PC-3 (cell line): ENCODE results near the gene SLC35G4. TPM values are rescaled to one million over a fixed set of nuclear protein-coding genes. Genes with fewer than 3 reads are reported as not detected.
A peak's percentile ranks its signal among the peaks of the same experiment; 100 is the strongest.

Experiments used
- ATAC-seq: fragments of 200-7000 bp; cut with Tn5 transposase; 2 replicates; pipeline ENCODE4 v1.9.1; 2020; ENCODE audit warnings: mild to moderate bottlenecking, moderate library complexity
- BruUV-seq: library from RNA; stranded (reverse); fragments of 400-500 nt; replicated peaks from 2 replicates; lab custom pipeline; 2021; lab: Mats Ljungman, UMichigan
- CTCF ChIA-PET: fragments of 300-600 bp; sonication (Branson Sonifier 250); formaldehyde crosslinking; loops from one replicate; lab custom pipeline; 2022; ENCODE audit warnings: antibody characterized with exemption; lab: Charles Lee
- POLR2A ChIA-PET: fragments of 300-600 bp; sonication (Branson Sonifier 250); formaldehyde crosslinking; loops from one replicate; lab custom pipeline; 2022; ENCODE audit warnings: antibody characterized with exemption; ENCODE audit not compliant: unreplicated experiment; lab: Charles Lee
- DNase-seq: peaks from one replicate; pipeline ENCODE4 v3.0.0-alpha.2; 2015
- H2AFZ ChIP-seq: fragments of 300-600 bp; sonication (generic); 2 replicates; pipeline ENCODE4 v1.6.0; 2016; ENCODE audit warnings: antibody characterized with exemption, low read length
- H3F3A ChIP-seq: fragments of 300-600 bp; sonication (generic); one replicate; pipeline ENCODE4 v1.6.0; 2017; ENCODE audit warnings: antibody characterized with exemption, low read length, control low read depth, mild to moderate bottlenecking; ENCODE audit not compliant: unreplicated experiment
- H3K27ac ChIP-seq: fragments of 300-600 bp; sonication (generic); 2 replicates; pipeline ENCODE4 v1.5.1; 2016; ENCODE audit warnings: mild to moderate bottlenecking, low read length
- H3K27me3 ChIP-seq: fragments of 300-600 bp; sonication (generic); 2 replicates; pipeline ENCODE4 v1.6.1; 2016; ENCODE audit warnings: low read length, mixed read lengths
- H3K36me3 ChIP-seq: fragments of 300-600 bp; sonication (generic); 2 replicates; pipeline ENCODE4 v1.6.1; 2016; ENCODE audit warnings: low read depth, mixed run types, low read length, mixed read lengths
- H3K4me1 ChIP-seq: fragments of 300-600 bp; sonication (generic); 2 replicates; pipeline ENCODE4 v1.5.1; 2016; ENCODE audit warnings: low read length; ENCODE audit not compliant: insufficient read depth
- H3K4me2 ChIP-seq: fragments of 300-600 bp; sonication (generic); 2 replicates; pipeline ENCODE4 v1.6.0; 2016; ENCODE audit warnings: low read length
- H3K4me3 ChIP-seq: fragments of 300-600 bp; sonication (generic); 2 replicates; pipeline ENCODE4 v1.5.1; 2016; ENCODE audit warnings: mild to moderate bottlenecking, low read length, mixed read lengths
- H3K79me2 ChIP-seq: fragments of 300-600 bp; sonication (generic); 2 replicates; pipeline ENCODE4 v1.6.1; 2017; ENCODE audit warnings: low read length, mixed read lengths
- H3K9ac ChIP-seq: fragments of 300-600 bp; sonication (generic); 2 replicates; pipeline ENCODE4 v1.6.0; 2016; ENCODE audit warnings: mild to moderate bottlenecking, low read length
- H3K9me2 ChIP-seq: fragments of 300-600 bp; sonication (generic); replicated peaks from 2 replicates; pipeline ENCODE4 v1.6.1; 2016; ENCODE audit warnings: mixed run types, low read length, mixed read lengths
- H3K9me3 ChIP-seq: fragments of 300-600 bp; sonication (generic); 2 replicates; pipeline ENCODE4 v1.6.1; 2016; ENCODE audit warnings: low read length, mixed read lengths
- H4K20me1 ChIP-seq: fragments of 300-600 bp; sonication (generic); 2 replicates; pipeline ENCODE4 v1.6.1; 2016; ENCODE audit warnings: low read length, mixed read lengths
- CTCF ChIP-seq: fragments of 300-600 bp; sonication (generic); conservative IDR thresholded peaks from 2 replicates; pipeline ENCODE4 v1.5.1; 2017; ENCODE audit warnings: antibody characterized with exemption, low read depth, mild to moderate bottlenecking, low read length
- EZH2 ChIP-seq: fragments of 300-600 bp; sonication (generic); IDR thresholded peaks from one replicate; pipeline ENCODE4 v1.6.1; 2017; ENCODE audit warnings: antibody characterized with exemption, mild to moderate bottlenecking, low read length; ENCODE audit not compliant: unreplicated experiment
- EZH2phosphoT487 ChIP-seq: fragments of 300-600 bp; sonication (generic); IDR thresholded peaks from 2 replicates; pipeline ENCODE4 v1.6.1; 2018; ENCODE audit warnings: mild to moderate bottlenecking, antibody characterized with exemption, low read length, borderline replicate concordance
- intact Hi-C: fragments of 100-400 bp; cut with micrococcal nuclease; formaldehyde crosslinking; loops from 2 replicates; pipeline ENCODE4 v1.9.0; 2023
- microRNA-seq: library from miRNA; unstranded; fragments of <30 nt; microRNA quantifications from one replicate; pipeline ENCODE4 v1.1.0, GENCODE V29; 2020; ENCODE audit not compliant: unreplicated experiment
- total RNA-seq: library from RNA; depleted of rRNA; stranded (reverse); fragments of >200 nt; gene quantifications from 2 replicates; pipeline ENCODE4 v1.2.3, GENCODE V29; 2014; rRNA removed

SLC35G4 gene
- total RNA-seq, 1 experiment from 2014 or later = not detected

- Histone ChIP-seq H3K9me3 (peaks cover 4% of the 10 kb centered on the region; the same call in 1 of the 2 replicates), H3K9me2 (no peaks in the 10 kb centered on the region), H3K36me3 (no peaks in the 10 kb centered on the region), H3K79me2 (no peaks in the 10 kb centered on the region), H3K27ac (no peak overlapping the region), H3K27me3 (peaks cover 88% of the 10 kb centered on the region), H3K4me3 (no peak overlapping the region), H4K20me1 (no peaks in the 10 kb centered on the region), H3K9ac (no peak overlapping the region), H3K4me2 (no peak overlapping the region), H3K4me1 (no peaks in the 10 kb centered on the region), H3F3A (no peaks in the 10 kb centered on the region), H2AFZ (no peak overlapping the region)
- ATAC-seq (no peak), DNase-seq (no peak)
- intact Hi-C loops = loop anchor here (5.0 kb wide), 1 partner anchor 379 kb away; no protein-coding TSS in a partner anchor
- POLR2A ChIA-PET = no interaction called here
- CTCF ChIA-PET = no interaction called here
- no peak for TF ChIP-seq CTCF
- TF ChIP-seq EZH2 = no peak
- TF ChIP-seq EZH2phosphoT487 = no peak
- no TSS peak for BruUV-seq
Observed at GRCh38 chr18:11658019-11658418, 48.6 kb downstream of the SLC35G4 start.

GRCh38 chr18:11658989-11659388 lies 49.6 kb downstream of the SLC35G4 start:
- no peaks in the 10 kb centered on the region for H3K79me2 ChIP-seq
- H3K9me2 ChIP-seq = no peaks in the 10 kb centered on the region
- no peak overlapping the region for H3K27ac ChIP-seq
- H2AFZ ChIP-seq = no peak overlapping the region
- ChIA-PET POLR2A (no interaction called here), CTCF (no interaction called here)
- H4K20me1 ChIP-seq = no peaks in the 10 kb centered on the region
- H3K4me3 ChIP-seq = no peak overlapping the region
- no peak for TF ChIP-seq EZH2
- no peak for TF ChIP-seq EZH2phosphoT487
- no peak for TF ChIP-seq CTCF
- H3F3A ChIP-seq = no peaks in the 10 kb centered on the region
- H3K36me3 ChIP-seq = no peaks in the 10 kb centered on the region
- H3K4me1 ChIP-seq = no peaks in the 10 kb centered on the region
- peak; percentile 17 for DNase-seq
- BruUV-seq = no TSS peak
- H3K27me3 ChIP-seq = peaks cover 88% of the 10 kb centered on the region
- H3K4me2 ChIP-seq = no peak overlapping the region
- peaks cover 4% of the 10 kb centered on the region; the same call in 1 of the 2 replicates for H3K9me3 ChIP-seq
- ATAC-seq = no peak
- H3K9ac ChIP-seq = no peak overlapping the region
- intact Hi-C loops = loop anchor here (5.0 kb wide), 1 partner anchor 378 kb away; no protein-coding TSS in a partner anchor

Small RNA genes lying within 50 kb of the gene (microRNA-seq; reads per million reads assigned to microRNA genes)
- gene MIR7153 = not detected

Other genes with a start within 250 kb of the SLC35G4 start
- gene GNAL, start 79.7 kb downstream of the SLC35G4 start, total RNA-seq = 0.15 and 0.23 TPM in 2 replicates
- gene CHMP1B, start 241.8 kb downstream of the SLC35G4 start, total RNA-seq = 81.9 and 89.5 TPM in 2 replicates